ENCODE data around the gene TLCD3A.
"Not testable (repeated sequence)": the region's sequence is repeated elsewhere in the genome, so short reads cannot be mapped to it uniquely, and the experiment has no call there.

TLCD3A gene

GRCh38 chr17:732067-732901, at the start of gene TLCD3A:
TSS of gene TLCD3A (plus strand) at chr17:732596. CDS start at chr17:732648, 52 bp downstream.
- DNase-seq (ENCODE audit: low spot score), result peak; percentile 76

GRCh38 chr17:683040-683439, 49.4 kb upstream of the TLCD3A start:
- no peak for DNase-seq (ENCODE audit: low spot score)

DNA sequence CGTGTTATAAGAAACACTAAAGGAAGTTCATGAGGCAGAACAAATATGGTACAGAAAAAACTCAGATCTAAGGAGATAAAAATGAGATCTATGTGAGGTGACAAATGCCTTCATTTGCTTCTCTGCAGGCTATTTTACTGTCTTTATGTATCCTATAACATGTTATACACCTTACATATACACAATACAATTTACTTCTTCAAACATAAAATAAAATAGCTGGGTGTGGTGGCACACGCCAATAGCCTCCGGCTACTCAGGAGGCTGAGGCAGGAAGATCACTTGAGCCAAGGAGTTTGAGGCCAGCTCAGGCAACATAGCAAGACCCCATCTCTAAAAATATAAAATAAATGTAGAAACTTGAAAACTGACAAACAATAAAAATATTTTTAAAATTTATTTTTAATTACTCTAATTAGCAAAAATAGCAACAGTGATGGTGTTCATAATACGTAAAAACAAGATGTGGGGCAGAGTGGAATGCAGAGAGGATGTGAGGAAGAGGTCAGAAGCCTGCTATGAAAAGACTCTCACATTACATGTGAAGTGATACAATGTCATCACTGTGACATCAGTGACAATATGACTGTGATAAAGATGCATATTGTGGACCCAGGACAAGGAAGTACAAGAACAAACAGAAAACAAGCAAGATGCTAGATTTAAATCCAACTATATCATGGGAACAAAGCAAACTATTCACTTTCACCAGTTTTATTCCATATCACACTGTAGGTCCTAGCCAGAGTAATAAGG, 48.7 kb upstream of the TLCD3A start:
- no peak for DNase-seq (ENCODE audit: low spot score)

- no peak for DNase-seq (ENCODE audit: low spot score)
Observed at GRCh38 chr17:685006-685405, 47.4 kb upstream of the TLCD3A start.

- no peak for DNase-seq (ENCODE audit: low spot score)
Observed at GRCh38 chr17:688100-688989, 44.1 kb upstream of the TLCD3A start.

- no peak for DNase-seq (ENCODE audit: low spot score)
Observed at GRCh38 chr17:689556-690275, 42.7 kb upstream of the TLCD3A start.

- no peak for DNase-seq (ENCODE audit: low spot score)
Observed at GRCh38 chr17:690361-690760, 42.0 kb upstream of the TLCD3A start.

- peak; percentile 84 for DNase-seq (ENCODE audit: low spot score)
Observed at GRCh38 chr17:691423-691822, 41.0 kb upstream of the TLCD3A start.

GRCh38 chr17:692116-692515, 40.3 kb upstream of the TLCD3A start:
- DNase-seq (ENCODE audit: low spot score), result peak; percentile 52

DNA sequence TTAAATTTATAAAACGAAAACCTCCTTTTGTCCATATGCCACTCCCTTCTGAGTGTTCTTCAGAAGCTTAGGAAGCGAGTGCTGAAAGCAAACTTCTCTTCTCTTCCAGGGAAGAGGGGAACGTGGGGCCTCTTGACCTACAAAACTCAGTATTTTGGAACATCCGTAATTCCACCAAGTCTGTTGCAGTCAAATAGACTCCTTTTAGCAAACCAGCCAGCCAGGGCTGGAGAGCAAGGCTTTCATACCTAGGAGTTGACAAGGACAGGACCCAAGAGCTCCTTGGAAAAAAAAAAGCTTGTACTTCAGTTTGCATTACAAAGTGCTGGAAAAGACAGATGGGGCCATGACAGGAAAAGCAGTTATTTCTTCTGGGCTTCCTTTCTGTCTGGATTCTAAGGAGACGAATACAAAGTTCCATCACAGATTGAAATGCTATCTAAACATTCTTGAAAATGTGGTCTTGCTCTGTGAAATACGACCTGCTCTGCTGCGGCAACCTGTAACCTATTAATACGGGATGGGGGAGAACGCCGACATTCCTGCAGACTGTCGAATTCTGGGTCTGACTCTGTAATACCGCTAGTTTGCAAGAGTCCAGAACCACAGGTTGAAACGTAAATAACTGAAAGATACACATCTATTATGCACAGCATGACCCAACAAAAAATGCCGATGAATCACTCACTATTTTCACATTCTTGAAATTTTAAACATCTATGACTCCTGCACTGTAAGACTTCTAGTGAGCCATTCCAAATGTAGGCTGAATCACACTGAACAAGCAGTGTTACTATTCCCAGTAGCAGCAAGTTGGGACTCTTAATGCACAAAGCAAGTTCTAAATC, 38.4 kb upstream of the TLCD3A start:
- DNase-seq (ENCODE audit: low spot score), result peak; percentile 98

- DNase-seq (ENCODE audit: low spot score), result no peak
Observed at GRCh38 chr17:696369-696768, 36.0 kb upstream of the TLCD3A start.

DNA sequence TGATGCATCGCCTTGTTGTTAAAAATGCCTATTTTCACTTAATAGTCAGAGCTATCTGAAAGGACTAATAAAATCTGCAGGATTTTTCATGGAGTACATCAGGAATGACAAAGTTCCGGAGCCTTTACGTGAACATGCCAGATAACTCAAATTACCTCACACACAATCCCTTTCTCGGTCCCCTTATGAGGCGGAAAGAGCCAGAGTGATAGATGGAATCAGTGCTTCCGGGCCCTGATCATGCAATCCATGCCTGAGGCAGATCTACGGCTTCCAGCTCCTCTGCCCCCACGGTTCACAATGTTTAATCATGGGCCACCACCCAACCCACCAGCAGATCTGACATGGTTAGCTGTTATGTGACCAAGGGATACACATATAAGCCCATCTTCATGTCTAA, 34.7 kb upstream of the TLCD3A start:
- DNase-seq (ENCODE audit: low spot score), result no peak

DNA sequence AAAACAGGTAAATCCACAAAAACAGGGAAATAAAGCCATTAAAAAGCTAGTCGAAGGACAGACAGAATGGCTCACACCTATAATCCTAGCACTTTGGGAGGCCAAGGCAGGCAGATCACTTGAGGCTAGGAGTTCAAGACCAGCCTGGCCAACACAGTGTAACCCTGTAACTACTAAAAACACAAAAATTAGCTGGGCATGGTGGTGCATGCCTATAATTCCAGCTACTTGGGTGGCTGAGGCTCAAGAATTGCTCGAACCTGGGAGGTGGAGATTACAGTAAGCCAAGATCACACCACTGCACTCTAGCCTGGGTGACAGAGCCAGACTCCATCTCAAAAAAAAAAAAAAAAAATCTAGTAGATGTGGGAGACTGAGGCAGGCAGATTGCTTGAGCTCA, 34.3 kb upstream of the TLCD3A start:
- DNase-seq (ENCODE audit: low spot score), result not testable (repeated sequence)

- no peak for DNase-seq (ENCODE audit: low spot score)
Observed at GRCh38 chr17:699345-699744, 33.1 kb upstream of the TLCD3A start.

DNA sequence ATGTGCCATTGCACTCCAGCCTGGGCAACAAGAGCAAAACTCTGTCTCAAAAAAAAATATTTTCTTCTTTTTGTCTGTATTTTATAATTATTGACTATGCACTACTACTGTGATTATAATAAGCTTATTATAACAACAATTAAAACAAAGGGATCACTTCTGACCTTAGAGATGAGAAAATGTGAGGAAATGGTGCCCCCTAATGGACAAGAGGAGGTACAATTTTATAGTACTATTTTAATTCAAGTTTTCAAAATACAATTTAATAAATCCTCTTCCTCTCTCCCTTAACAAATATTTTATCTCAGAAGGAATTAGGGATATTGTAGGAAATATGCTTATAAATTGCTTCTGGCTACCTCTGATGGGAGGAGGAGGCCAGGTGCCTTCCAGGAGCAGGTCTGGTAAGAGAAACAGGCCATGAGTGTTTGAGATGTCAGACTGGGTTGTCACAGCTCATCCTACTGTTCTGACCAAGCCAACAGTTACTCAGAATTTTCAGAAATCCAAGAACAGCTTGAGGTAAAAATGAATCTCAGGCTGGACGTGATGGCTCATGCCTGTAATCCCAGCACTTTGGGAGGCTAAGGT, 31.8 kb upstream of the TLCD3A start:
- DNase-seq (ENCODE audit: low spot score), result peak; percentile 43

DNA sequence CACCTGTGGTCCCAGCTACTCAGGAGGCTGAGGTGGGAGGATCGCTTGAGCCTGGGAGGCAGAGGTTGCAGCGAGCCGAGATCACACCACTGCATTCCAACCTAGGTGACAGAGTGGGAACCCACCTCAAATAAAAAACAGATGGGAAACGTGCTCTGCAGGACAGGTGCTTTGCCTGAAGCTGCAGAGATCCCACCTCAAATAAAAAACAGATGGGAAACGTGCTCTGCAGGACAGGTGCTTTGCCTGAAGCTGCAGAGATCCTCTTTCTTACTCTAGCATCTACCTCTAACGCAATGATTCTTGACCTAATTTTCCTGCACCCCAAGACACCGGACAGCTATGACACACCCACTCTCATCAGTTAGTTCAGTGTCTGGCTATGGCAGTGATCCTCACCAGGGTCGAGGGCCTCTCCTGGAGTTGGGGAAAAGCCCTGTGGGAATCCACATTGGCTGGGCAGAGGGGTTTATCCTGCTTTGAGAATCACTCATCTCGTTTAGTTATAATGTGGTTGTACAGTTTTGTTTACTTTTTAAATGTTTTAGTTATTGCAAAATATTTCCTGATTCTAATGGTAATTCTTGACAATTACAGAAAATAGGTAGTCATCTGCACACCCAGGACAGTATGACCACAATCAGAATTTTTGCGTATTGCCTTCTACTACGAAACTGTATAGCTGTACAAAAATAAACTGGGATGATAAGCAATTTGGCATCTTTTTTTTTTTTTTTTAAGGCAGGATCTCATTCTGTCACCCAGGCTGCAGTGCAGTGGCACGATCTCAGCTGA, 29.1 kb upstream of the TLCD3A start:
- no peak for DNase-seq (ENCODE audit: low spot score)

DNA sequence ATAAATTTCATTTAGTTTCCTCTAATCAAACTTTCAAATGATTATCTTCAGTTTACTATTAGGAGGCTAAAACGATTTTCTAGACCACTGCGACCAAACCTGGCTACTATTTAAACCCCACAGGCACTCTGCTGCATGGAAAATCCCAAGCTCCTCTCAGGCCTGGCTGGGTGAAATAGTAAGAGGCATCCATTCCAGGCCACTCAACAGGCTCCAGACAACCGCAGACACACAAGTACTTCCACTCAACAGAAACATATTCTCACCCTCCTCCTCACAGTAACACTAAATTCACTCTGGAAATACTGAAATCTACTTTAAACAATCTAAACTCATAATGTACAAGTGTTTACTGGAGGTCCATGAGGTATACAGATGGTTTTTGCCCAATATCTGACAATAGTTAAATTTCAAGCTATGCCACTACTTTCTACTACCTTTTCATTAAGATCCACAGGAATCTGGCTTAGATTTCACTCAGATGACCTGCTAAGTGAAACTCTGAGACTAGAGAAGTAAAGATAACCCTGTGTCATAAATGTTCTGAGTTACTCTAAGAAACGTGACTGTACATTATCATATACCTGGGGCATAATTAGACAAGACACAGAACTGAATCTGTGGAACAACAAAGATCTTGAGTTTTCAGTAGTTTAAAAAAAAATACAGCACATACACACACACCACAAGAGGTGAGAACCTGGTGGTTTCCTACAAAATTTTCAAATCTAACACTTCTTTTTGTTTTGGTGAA, 28.1 kb upstream of the TLCD3A start:
- DNase-seq (ENCODE audit: low spot score), result no peak

DNA sequence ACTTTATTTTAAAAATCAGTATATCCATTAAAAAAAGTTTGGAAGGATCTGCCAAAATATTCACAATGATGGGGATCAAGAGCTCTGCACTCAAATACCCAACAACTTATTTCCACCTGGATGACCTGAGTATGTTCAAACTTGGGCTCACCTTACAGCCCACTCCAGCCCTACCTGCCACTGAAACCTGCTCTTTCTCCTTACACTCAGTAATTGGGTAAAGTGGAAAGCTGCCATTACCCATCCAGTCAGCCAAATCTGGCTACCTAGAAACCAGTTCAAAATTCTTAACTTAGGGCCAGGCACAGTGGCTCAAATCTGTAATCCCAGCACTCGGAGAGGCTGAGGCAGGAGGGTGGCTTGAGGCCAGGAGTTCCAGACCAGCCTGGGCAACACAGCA, 27.4 kb upstream of the TLCD3A start:
- no peak for DNase-seq (ENCODE audit: low spot score)

DNA sequence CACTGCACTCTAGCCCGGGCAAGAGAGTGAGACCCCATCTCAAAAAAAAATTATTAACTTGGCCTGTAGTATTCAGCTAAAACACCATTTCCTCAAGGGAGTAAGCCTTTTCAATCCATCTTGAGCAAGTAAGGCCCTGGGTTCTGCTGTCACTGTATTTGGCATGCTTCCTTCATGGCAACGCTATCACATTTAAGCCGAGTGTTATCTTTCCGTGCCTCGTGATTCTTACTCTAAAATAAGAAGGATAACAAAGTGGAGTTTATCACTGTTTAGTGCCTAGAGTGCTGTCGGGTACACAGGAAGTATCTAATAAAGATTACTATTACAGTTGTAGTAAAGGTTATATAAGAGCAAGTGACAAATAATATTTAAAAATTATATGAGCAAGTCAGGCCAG, 26.5 kb upstream of the TLCD3A start:
- no peak for DNase-seq (ENCODE audit: low spot score)
